SK-N-MC (cell line): ENCODE results near the gene LRMDA.

Experiments used
- DNase-seq: peaks from one replicate; pipeline ENCODE4 v3.0.0-alpha.2; 2011; ENCODE audit warnings: low read depth, low spot score
- H3K27ac ChIP-seq: fragments of 200-600 bp; sonication (generic); 2 replicates; pipeline ENCODE4 v1.5.1; 2016; ENCODE audit warnings: mixed run types
- H3K36me3 ChIP-seq: fragments of 200-600 bp; sonication (generic); 2 replicates; pipeline ENCODE4 v1.6.1; 2017; ENCODE audit warnings: antibody characterized with exemption, low read length, mixed read lengths; ENCODE audit not compliant: insufficient read depth
- H3K4me3 ChIP-seq: fragments of 200-600 bp; sonication (generic); 2 replicates; pipeline ENCODE4 v1.5.1; 2016
- H3K9ac ChIP-seq: fragments of 200-600 bp; sonication (generic); 2 replicates; pipeline ENCODE4 v1.8.0; 2017; ENCODE audit warnings: mixed run types, mixed read lengths; ENCODE audit not compliant: insufficient read length
- H3K9me3 ChIP-seq: fragments of 200-600 bp; sonication (generic); 2 replicates; pipeline ENCODE4 v1.6.1; 2017; ENCODE audit warnings: low read depth, mild to moderate bottlenecking, antibody characterized with exemption, low read length, moderate library complexity, mixed read lengths
- EZH2 ChIP-seq: fragments of 200-600 bp; sonication (generic); IDR thresholded peaks from one replicate; pipeline ENCODE4 v1.6.1; 2017; ENCODE audit warnings: antibody characterized with exemption
- FOXP2 ChIP-seq: optimal IDR thresholded peaks from 2 replicates; pipeline ENCODE3; 2011; ENCODE audit warnings: mild to moderate bottlenecking, moderate library complexity; ENCODE audit not compliant: insufficient read depth; ENCODE audit errors: extremely low read length, control extremely low read depth
- POLR2AphosphoS5 ChIP-seq: IDR thresholded peaks from 2 replicates; pipeline ENCODE4 v1.6.1; 2012; ENCODE audit warnings: mild to moderate bottlenecking, low read depth, low read length, borderline replicate concordance

LRMDA gene

GRCh38 chr10:75610183-75610582 is 178.8 kb downstream of the LRMDA start:
- H3K27ac ChIP-seq, result no peak overlapping the region
- TF ChIP-seq POLR2AphosphoS5 (no peak), FOXP2 (no peak), EZH2 (no peak)

GRCh38 chr10:75611172-75611992 is 180.0 kb downstream of the LRMDA start:
- H3K9me3 ChIP-seq, result no peaks in the 10 kb centered on the region
- no peak overlapping the region for H3K9ac ChIP-seq
- no peak for DNase-seq
- no peak overlapping the region for H3K4me3 ChIP-seq
- H3K27ac ChIP-seq, result no peak overlapping the region
- TF ChIP-seq POLR2AphosphoS5, result no peak
- no peak for TF ChIP-seq EZH2
- TF ChIP-seq FOXP2, result no peak
- no peaks in the 10 kb centered on the region for H3K36me3 ChIP-seq

More at GRCh38 chr10:75610183-75610582, 178.8 kb downstream of the LRMDA start:
- no peak for DNase-seq
- Histone ChIP-seq H3K9ac (no peak overlapping the region), H3K4me3 (no peak overlapping the region), H3K36me3 (no peaks in the 10 kb centered on the region), H3K9me3 (no peaks in the 10 kb centered on the region)

- no peak for DNase-seq
- no peaks in the 10 kb centered on the region for H3K36me3 ChIP-seq
Observed at GRCh38 chr10:75611993-75612372, 180.6 kb downstream of the LRMDA start.

GRCh38 chr10:75612904-75613684 is 181.7 kb downstream of the LRMDA start:
- no peak for TF ChIP-seq POLR2AphosphoS5
- DNase-seq, result no peak
- Histone ChIP-seq H3K4me3 (no peak overlapping the region), H3K9me3 (no peaks in the 10 kb centered on the region), H3K36me3 (no peaks in the 10 kb centered on the region), H3K27ac (no peak overlapping the region), H3K9ac (no peak overlapping the region)

More at GRCh38 chr10:75611993-75612372, 180.6 kb downstream of the LRMDA start:
- Histone ChIP-seq H3K9ac (no peak overlapping the region), H3K4me3 (no peak overlapping the region), H3K9me3 (no peaks in the 10 kb centered on the region), H3K27ac (no peak overlapping the region)
- TF ChIP-seq EZH2 (no peak), FOXP2 (no peak), POLR2AphosphoS5 (no peak)

GRCh38 chr10:75613685-75614504 is 182.5 kb downstream of the LRMDA start:
- H3K4me3 ChIP-seq, result no peak overlapping the region
- no peaks in the 10 kb centered on the region for H3K36me3 ChIP-seq
- no peak overlapping the region for H3K27ac ChIP-seq
- TF ChIP-seq POLR2AphosphoS5, result no peak
- TF ChIP-seq EZH2, result no peak
- TF ChIP-seq FOXP2, result no peak
- no peak for DNase-seq
- H3K9ac ChIP-seq, result no peak overlapping the region
- H3K9me3 ChIP-seq, result no peaks in the 10 kb centered on the region

GRCh38 chr10:75616076-75616475 is 184.7 kb downstream of the LRMDA start:
- Histone ChIP-seq H3K9me3 (no peaks in the 10 kb centered on the region), H3K9ac (no peak overlapping the region), H3K4me3 (no peak overlapping the region), H3K36me3 (no peaks in the 10 kb centered on the region), H3K27ac (no peak overlapping the region)
- TF ChIP-seq POLR2AphosphoS5 (no peak), EZH2 (no peak), FOXP2 (no peak)
- DNase-seq, result no peak

GRCh38 chr10:75616874-75617478 is 185.6 kb downstream of the LRMDA start:
- no peak for TF ChIP-seq EZH2
- TF ChIP-seq FOXP2, result no peak
- no peak for TF ChIP-seq POLR2AphosphoS5
- DNase-seq, result no peak
- no peak overlapping the region for H3K4me3 ChIP-seq
- no peak overlapping the region for H3K9ac ChIP-seq
- no peaks in the 10 kb centered on the region for H3K36me3 ChIP-seq
- H3K9me3 ChIP-seq, result no peaks in the 10 kb centered on the region
- no peak overlapping the region for H3K27ac ChIP-seq
